WTC11 (cell line): ENCODE measurements around the gene AKR1B15. TPM values are rescaled to one million over a fixed set of nuclear protein-coding genes. Genes with fewer than 3 reads are reported as not detected.
"Not testable (repeated sequence)": the region's sequence is repeated elsewhere in the genome, so short reads cannot be mapped to it uniquely, and the experiment has no call there.

Experiments
- ATAC-seq: fragments of 200-7000 bp; cut with Tn5 transposase; 2 replicates; pipeline ENCODE4 v1.10.0; 2021; ENCODE audit warnings: mild to moderate bottlenecking, moderate library complexity
- CTCF ChIA-PET: fragments of 300-600 bp; sonication (Branson Sonifier 250); formaldehyde crosslinking; loops from one replicate; lab custom pipeline; 2021; ENCODE audit warnings: antibody characterized with exemption; lab: Charles Lee
- POLR2A ChIA-PET: fragments of 350-600 bp; sonication (Branson Sonifier 250); formaldehyde crosslinking; loops from one replicate; lab custom pipeline; 2021; ENCODE audit warnings: antibody characterized with exemption; lab: Charles Lee
- DNase-seq: peaks from one replicate; pipeline ENCODE4 v3.0.0; 2021; ENCODE audit warnings: low spot score
- H3K27ac Mint-ChIP-seq: 2 replicates; pipeline ENCODE4 v1.8.0; 2021; ENCODE audit warnings: mixed read lengths
- H3K27me3 Mint-ChIP-seq: 2 replicates; pipeline ENCODE4 v1.8.0; 2021; ENCODE audit warnings: low read depth, mild to moderate bottlenecking, moderate library complexity, mixed read lengths
- H3K36me3 Mint-ChIP-seq: 2 replicates; pipeline ENCODE4 v1.8.0; 2021; ENCODE audit warnings: mixed read lengths
- H3K4me1 Mint-ChIP-seq: 2 replicates; pipeline ENCODE4 v1.8.0; 2022; ENCODE audit warnings: mixed read lengths
- H3K4me3 Mint-ChIP-seq: 2 replicates; pipeline ENCODE4 v1.8.0; 2021; ENCODE audit warnings: mild to moderate bottlenecking, moderate library complexity, mixed read lengths
- H3K9me3 Mint-ChIP-seq: 2 replicates; pipeline ENCODE4 v1.8.0; 2021; ENCODE audit warnings: mixed read lengths
- ATF2 ChIP-seq: sonication (generic); formaldehyde crosslinking; IDR thresholded peaks from 2 replicates; pipeline ENCODE4 v1.8.1; 2022; ENCODE audit warnings: low read depth, missing genetic modification reagents, borderline replicate concordance
- CREB1 ChIP-seq: sonication (generic); formaldehyde crosslinking; IDR thresholded peaks from 2 replicates; pipeline ENCODE4 v1.8.0; 2023; ENCODE audit warnings: mild to moderate bottlenecking, missing genetic modification reagents
- E2F4 ChIP-seq: sonication (generic); formaldehyde crosslinking; IDR thresholded peaks from 2 replicates; pipeline ENCODE4 v1.8.1; 2022; ENCODE audit warnings: low read depth, mild to moderate bottlenecking, moderate library complexity, missing genetic modification reagents, borderline replicate concordance
- ERG ChIP-seq: fragments of 250-450 bp; sonication (Bioruptor Pico); IDR thresholded peaks from 2 replicates; pipeline ENCODE4 v1.8.0; 2021; ENCODE audit warnings: mild to moderate bottlenecking
- ETV6 ChIP-seq: sonication (generic); formaldehyde crosslinking; IDR thresholded peaks from 2 replicates; pipeline ENCODE4 v1.8.1; 2022; ENCODE audit warnings: mild to moderate bottlenecking, missing genetic modification reagents
- FOXJ3 ChIP-seq: sonication (generic); formaldehyde crosslinking; IDR thresholded peaks from 2 replicates; pipeline ENCODE4 v1.9.0; 2021; ENCODE audit warnings: missing genetic modification reagents, mild to moderate bottlenecking, borderline replicate concordance
- FOXK1 ChIP-seq: sonication (generic); formaldehyde crosslinking; IDR thresholded peaks from 2 replicates; pipeline ENCODE4 v1.8.0; 2022; ENCODE audit warnings: mild to moderate bottlenecking, moderate library complexity, missing genetic modification reagents
- GABPB1 ChIP-seq: sonication (generic); formaldehyde crosslinking; IDR thresholded peaks from 2 replicates; pipeline ENCODE4 v1.8.1; 2023; ENCODE audit warnings: mild to moderate bottlenecking, missing genetic modification reagents
- HMGA2 ChIP-seq: fragments of 250-450 bp; sonication (Bioruptor Pico); IDR thresholded peaks from 2 replicates; pipeline ENCODE4 v1.4.0; 2021; ENCODE audit warnings: mild to moderate bottlenecking, moderate library complexity
- JUN ChIP-seq: sonication (generic); formaldehyde crosslinking; IDR thresholded peaks from 2 replicates; pipeline ENCODE4 v1.8.0; 2023; ENCODE audit warnings: mild to moderate bottlenecking, missing genetic modification reagents
- MLX ChIP-seq: sonication (generic); formaldehyde crosslinking; IDR thresholded peaks from 2 replicates; pipeline ENCODE4 v1.8.1; 2023; ENCODE audit warnings: mild to moderate bottlenecking, missing genetic modification reagents, moderate library complexity
- NFATC4 ChIP-seq: fragments of 250-450 bp; sonication (Bioruptor Pico); IDR thresholded peaks from 2 replicates; pipeline ENCODE4 v1.9.0; 2021; ENCODE audit warnings: mild to moderate bottlenecking
- NR1H2 ChIP-seq: sonication (generic); formaldehyde crosslinking; IDR thresholded peaks from 2 replicates; pipeline ENCODE4 v1.9.0; 2021; ENCODE audit warnings: mild to moderate bottlenecking, moderate library complexity, missing genetic modification reagents
- TP53 ChIP-seq: sonication (generic); formaldehyde crosslinking; IDR thresholded peaks from 2 replicates; pipeline ENCODE4 v1.8.1; 2023; ENCODE audit warnings: mild to moderate bottlenecking, missing genetic modification reagents
- ZNF121 ChIP-seq: sonication (generic); formaldehyde crosslinking; IDR thresholded peaks from 2 replicates; pipeline ENCODE4 v1.8.0; 2023; ENCODE audit warnings: missing genetic modification reagents
- ZNF317 ChIP-seq: sonication (generic); formaldehyde crosslinking; IDR thresholded peaks from 2 replicates; pipeline ENCODE4 v1.8.1; 2023; ENCODE audit warnings: low read depth, mild to moderate bottlenecking, moderate library complexity, missing genetic modification reagents, borderline replicate concordance
- ZNF512 ChIP-seq: sonication (generic); formaldehyde crosslinking; IDR thresholded peaks from 2 replicates; pipeline ENCODE4 v1.8.1; 2022; ENCODE audit warnings: missing genetic modification reagents, borderline replicate concordance
- ZNF532 ChIP-seq: fragments of 250-450 bp; sonication (Bioruptor Pico); IDR thresholded peaks from 2 replicates; pipeline ENCODE4 v1.9.0; 2021; ENCODE audit warnings: mild to moderate bottlenecking, borderline replicate concordance
- total RNA-seq: library from RNA; stranded (reverse); gene quantifications from 3 replicates; pipeline ENCODE4 v1.2.3, GENCODE V29; 2021

Gene AKR1B15
- total RNA-seq, 1 experiment from 2014 or later: not detected

- Mint-ChIP-seq H3K27me3 (no peaks in the 10 kb centered on the region), H3K9me3 (peaks cover 14% of the 10 kb centered on the region), H3K4me1 (peaks cover 4% of the 10 kb centered on the region), H3K4me3 (no peak overlapping the region), H3K27ac (no peak overlapping the region), H3K36me3 (no peaks in the 10 kb centered on the region)
- DNase-seq: no peak
- TF ChIP-seq FOXK1 (CRISPR knock-in tag) (no peak), HMGA2 (CRISPR knock-in tag) (no peak), ZNF532 (CRISPR knock-in tag) (no peak), FOXJ3 (CRISPR knock-in tag) (no peak), E2F4 (CRISPR knock-in tag) (no peak), NR1H2 (CRISPR knock-in tag) (no peak), CREB1 (CRISPR knock-in tag) (no peak), ZNF317 (CRISPR knock-in tag) (no peak), ETV6 (CRISPR knock-in tag) (no peak), JUN (CRISPR knock-in tag) (no peak), ZNF512 (no peak), MLX (CRISPR knock-in tag) (no peak), NFATC4 (CRISPR knock-in tag) (no peak), ERG (CRISPR knock-in tag) (no peak), ATF2 (CRISPR knock-in tag) (no peak), TP53 (CRISPR knock-in tag) (no peak), ZNF121 (CRISPR knock-in tag) (no peak), GABPB1 (CRISPR knock-in tag) (no peak)
- no peak for ATAC-seq
- ChIA-PET POLR2A (no interaction called here), CTCF (interaction anchor here (1.4 kb wide), 1 partner anchor 11 kb away, joined by 7 read pairs; no protein-coding TSS in a partner anchor)
Measured at GRCh38 chr7:134558370-134558769, 9.5 kb downstream of the AKR1B15 start.

- H3K4me1 Mint-ChIP-seq, H3K4me3 Mint-ChIP-seq, POLR2A ChIA-PET, ATAC-seq, H3K27me3 Mint-ChIP-seq, CTCF ChIA-PET, DNase-seq, H3K36me3 Mint-ChIP-seq, H3K27ac Mint-ChIP-seq: not testable (repeated sequence)
- H3K9me3 Mint-ChIP-seq: peaks cover 42% of the 10 kb centered on the region
Measured at GRCh38 chr7:134561616-134562015, 12.7 kb downstream of the AKR1B15 start.
